A673 (cell line): Measurements from ENCODE around the gene CDT1.

Experiments
- EZH2 ChIP-seq: fragments of 200-600 bp; sonication (generic); IDR thresholded peaks from 2 replicates; pipeline ENCODE4 v1.6.1; 2017; ENCODE audit warnings: borderline replicate concordance, low read depth, mild to moderate bottlenecking, mixed read lengths, antibody characterized with exemption, low read length; ENCODE audit not compliant: poor library complexity, severe bottlenecking
- TF ChIP-seq, protein P1 (sequence below): fragments of 300-800, 200-600 bp; sonication (generic); conservative IDR thresholded peaks from 2 replicates; pipeline ENCODE4 v1.5.1; 2017; ENCODE audit warnings: low read depth, mild to moderate bottlenecking, antibody characterized with exemption, low read length, moderate library complexity, mixed read lengths

GRCh38 chr16:88834670-88835069, 31.1 kb downstream of the CDT1 start:
- TF ChIP-seq, protein P1, sequence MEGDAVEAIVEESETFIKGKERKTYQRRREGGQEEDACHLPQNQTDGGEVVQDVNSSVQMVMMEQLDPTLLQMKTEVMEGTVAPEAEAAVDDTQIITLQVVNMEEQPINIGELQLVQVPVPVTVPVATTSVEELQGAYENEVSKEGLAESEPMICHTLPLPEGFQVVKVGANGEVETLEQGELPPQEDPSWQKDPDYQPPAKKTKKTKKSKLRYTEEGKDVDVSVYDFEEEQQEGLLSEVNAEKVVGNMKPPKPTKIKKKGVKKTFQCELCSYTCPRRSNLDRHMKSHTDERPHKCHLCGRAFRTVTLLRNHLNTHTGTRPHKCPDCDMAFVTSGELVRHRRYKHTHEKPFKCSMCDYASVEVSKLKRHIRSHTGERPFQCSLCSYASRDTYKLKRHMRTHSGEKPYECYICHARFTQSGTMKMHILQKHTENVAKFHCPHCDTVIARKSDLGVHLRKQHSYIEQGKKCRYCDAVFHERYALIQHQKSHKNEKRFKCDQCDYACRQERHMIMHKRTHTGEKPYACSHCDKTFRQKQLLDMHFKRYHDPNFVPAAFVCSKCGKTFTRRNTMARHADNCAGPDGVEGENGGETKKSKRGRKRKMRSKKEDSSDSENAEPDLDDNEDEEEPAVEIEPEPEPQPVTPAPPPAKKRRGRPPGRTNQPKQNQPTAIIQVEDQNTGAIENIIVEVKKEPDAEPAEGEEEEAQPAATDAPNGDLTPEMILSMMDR, result no peak
- no peak for TF ChIP-seq EZH2
